Measurements from ENCODE around the gene SUZ12.
"Not testable (repeated sequence)": the region's sequence is repeated elsewhere in the genome, so short reads cannot be mapped to it uniquely, and the experiment has no call there.

SUZ12 gene

GRCh38 chr17:31991821-31992220 lies 55.0 kb downstream of the SUZ12 start:
- in situ Hi-C loops (cut with HindIII; ENCODE audit: low sequenced_read_pairs); DNase-seq (ENCODE audit: low read depth): not testable (repeated sequence)

GRCh38 chr17:31997005-31997404 lies 60.2 kb downstream of the SUZ12 start:
- TF ChIP-seq CTCF (IDR thresholded peaks at IDR 0.05; ENCODE audit: low read depth, low read length, missing control alignments): no peak
- in situ Hi-C loops (cut with HindIII; ENCODE audit: low sequenced_read_pairs): no loop called here
- DNase-seq (ENCODE audit: low read depth): no peak
- H3K4me3 ChIP-seq (ENCODE audit: low read depth, low read length): no peak overlapping the region

More at GRCh38 chr17:31991821-31992220, 55.0 kb downstream of the SUZ12 start:
- not testable (repeated sequence) for H3K4me3 ChIP-seq (ENCODE audit: low read depth, low read length)

- in situ Hi-C loops (cut with HindIII; ENCODE audit: low sequenced_read_pairs): loop anchor here (10.0 kb wide), 1 partner anchor 138 kb away; the partner anchor contains the start of gene RHOT1
- peak; percentile 85 for TF ChIP-seq CTCF (IDR thresholded peaks at IDR 0.05; ENCODE audit: low read depth, low read length, missing control alignments)
- H3K4me3 ChIP-seq (ENCODE audit: low read depth, low read length): peak within 1 kb of the TSS; percentile 91
- DNase-seq (ENCODE audit: low read depth): peak; percentile 28
Measured at GRCh38 chr17:32006957-32007462, 70.2 kb downstream of the SUZ12 start, which contains the start of gene LRRC37B. Gene LRRC37B (plus strand): TSS chr17:32007383. CDS start chr17:32021393, 14,010 bp downstream.

- in situ Hi-C loops (cut with HindIII; ENCODE audit: low sequenced_read_pairs): loop anchor here (10.0 kb wide), 1 partner anchor 137 kb away; the partner anchor contains the start of gene RHOT1
- no peak for TF ChIP-seq CTCF (IDR thresholded peaks at IDR 0.05; ENCODE audit: low read depth, low read length, missing control alignments)
- peak overlapping the region; percentile 91 for H3K4me3 ChIP-seq (ENCODE audit: low read depth, low read length)
- DNase-seq (ENCODE audit: low read depth): no peak
Measured at GRCh38 chr17:32007463-32008298, 70.9 kb downstream of the SUZ12 start.

GRCh38 chr17:32009262-32009542 lies 72.4 kb downstream of the SUZ12 start:
- H3K4me3 ChIP-seq (ENCODE audit: low read depth, low read length): peak overlapping the region; percentile 91
- TF ChIP-seq CTCF (IDR thresholded peaks at IDR 0.05; ENCODE audit: low read depth, low read length, missing control alignments): no peak
- DNase-seq (ENCODE audit: low read depth): no peak
- in situ Hi-C loops (cut with HindIII; ENCODE audit: low sequenced_read_pairs): loop anchor here (10.0 kb wide), 1 partner anchor 136 kb away; the partner anchor contains the start of gene RHOT1

GRCh38 chr17:32010114-32010513 lies 73.3 kb downstream of the SUZ12 start:
- in situ Hi-C loops (cut with HindIII; ENCODE audit: low sequenced_read_pairs): no loop called here
- no peak overlapping the region for H3K4me3 ChIP-seq (ENCODE audit: low read depth, low read length)
- TF ChIP-seq CTCF (IDR thresholded peaks at IDR 0.05; ENCODE audit: low read depth, low read length, missing control alignments): no peak
- no peak for DNase-seq (ENCODE audit: low read depth)

Measured in astrocyte of the cerebellum (primary cell).